SU-DHL-6 (cell line): Measurements from ENCODE around the gene PTPRN2.

ENCODE experiments used
- H2AFZ ChIP-seq: fragments of 200-600 bp; sonication (generic); 2 replicates; pipeline ENCODE4 v1.6.1; 2014; ENCODE audit warnings: low read depth, mild to moderate bottlenecking, moderate library complexity, mixed read lengths, antibody characterized with exemption, low read length; ENCODE audit not compliant: severe bottlenecking
- H3F3A ChIP-seq: fragments of 200-600 bp; shearing (Covaris generic); 2 replicates; pipeline ENCODE4 v1.6.0; 2016; ENCODE audit warnings: antibody characterized with exemption, mild to moderate bottlenecking; ENCODE audit not compliant: insufficient read depth
- H3K27ac ChIP-seq: fragments of 200-600 bp; sonication (generic); 2 replicates; pipeline ENCODE4 v1.5.1; 2016; ENCODE audit warnings: low read depth, mild to moderate bottlenecking, low read length, moderate library complexity, mixed read lengths
- H3K27me3 ChIP-seq: fragments of 200-600 bp; sonication (generic), shearing (Covaris generic); 2 replicates; pipeline ENCODE4 v1.6.0; 2014; ENCODE audit warnings: mild to moderate bottlenecking, low read length
- H3K36me3 ChIP-seq: fragments of 200-600 bp; sonication (generic); 2 replicates; pipeline ENCODE4 v1.6.1; 2014; ENCODE audit warnings: mild to moderate bottlenecking, low read length, mixed read lengths
- H3K4me2 ChIP-seq: fragments of 300-600, 200-600 bp; shearing (Covaris generic), sonication (generic); 2 replicates; pipeline ENCODE4 v1.6.0; 2014; ENCODE audit warnings: low read length, low read depth, mild to moderate bottlenecking; ENCODE audit not compliant: poor library complexity, severe bottlenecking
- H3K4me3 ChIP-seq: fragments of 200-600 bp; sonication (generic); 2 replicates; pipeline ENCODE4 v1.5.1; 2014; ENCODE audit warnings: antibody characterized with exemption, low read length, mild to moderate bottlenecking, mixed read lengths; ENCODE audit not compliant: insufficient read depth, poor library complexity, severe bottlenecking
- H3K79me2 ChIP-seq: fragments of 200-600 bp; sonication (generic); 2 replicates; pipeline ENCODE4 v1.6.1; 2014; ENCODE audit warnings: mild to moderate bottlenecking, low read length, moderate library complexity; ENCODE audit not compliant: insufficient read depth
- H3K9ac ChIP-seq: fragments of 200-600 bp; sonication (generic); 2 replicates; pipeline ENCODE4 v1.7.0; 2014; ENCODE audit warnings: mild to moderate bottlenecking, low read length
- H3K9me2 ChIP-seq: fragments of 200-600 bp; sonication (generic); replicated peaks from 2 replicates; pipeline ENCODE4 v1.6.1; 2014; ENCODE audit warnings: low read length; ENCODE audit not compliant: insufficient read depth
- H3K9me3 ChIP-seq: fragments of 200-600 bp; sonication (generic); 2 replicates; pipeline ENCODE4 v1.6.1; 2014; ENCODE audit warnings: low read length, mixed read lengths; ENCODE audit not compliant: insufficient read depth
- H4K20me1 ChIP-seq: fragments of 200-600 bp; sonication (generic); 2 replicates; pipeline ENCODE4 v1.6.1; 2014; ENCODE audit warnings: low read depth, mild to moderate bottlenecking, antibody characterized with exemption, low read length, moderate library complexity, mixed read lengths
- EZH2phosphoT487 ChIP-seq: fragments of 200-600 bp; sonication (generic), shearing (Covaris generic); conservative IDR thresholded peaks from 2 replicates; pipeline ENCODE4 v1.6.1; 2018; ENCODE audit warnings: mild to moderate bottlenecking, antibody characterized with exemption, low read length, moderate library complexity, mixed read lengths
- TF ChIP-seq, protein P1 (sequence below): fragments of 200-600 bp; sonication (generic); IDR thresholded peaks from one replicate; pipeline ENCODE4 v1.5.1; 2017; ENCODE audit warnings: antibody characterized with exemption, mild to moderate bottlenecking, low read length, moderate library complexity; ENCODE audit not compliant: insufficient read depth, poor library complexity, severe bottlenecking

PTPRN2 gene

DNA sequence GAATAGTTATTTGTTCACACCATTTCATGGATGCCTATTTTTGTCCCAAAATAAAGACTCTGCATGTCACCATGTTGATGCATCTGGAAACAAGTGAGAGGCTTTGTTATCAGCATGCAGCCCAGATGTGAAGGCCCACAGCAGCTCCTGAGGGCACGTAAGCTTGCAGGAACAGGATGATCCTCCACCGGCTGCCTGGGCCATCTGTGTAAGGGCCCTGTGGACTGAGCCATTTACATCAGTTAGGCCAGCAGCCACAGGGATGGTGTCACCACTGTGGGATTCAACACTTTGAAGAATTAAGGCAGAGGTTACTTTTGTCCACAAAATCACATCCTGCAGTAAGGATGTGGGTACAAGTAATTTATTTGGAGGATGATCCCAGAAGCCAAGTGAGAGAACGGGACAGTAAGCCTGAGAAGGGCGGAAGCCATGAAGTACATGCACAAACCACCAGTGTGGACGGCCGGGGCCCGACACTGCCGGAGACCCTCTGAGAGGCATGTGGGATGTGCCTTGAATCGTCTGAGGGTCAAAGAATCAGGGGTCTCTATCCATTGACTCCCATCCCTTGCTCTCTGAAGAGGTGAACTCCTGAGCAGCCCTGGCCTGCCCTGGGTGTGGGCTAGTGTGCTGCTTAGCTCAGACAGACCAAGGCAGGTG lies 641.1 kb downstream of the PTPRN2 start:
- no peak overlapping the region for H3K4me2 ChIP-seq
- no peak overlapping the region for H3K4me3 ChIP-seq
- H2AFZ ChIP-seq, result no peak overlapping the region
- TF ChIP-seq EZH2phosphoT487, result no peak
- TF ChIP-seq, protein P1, sequence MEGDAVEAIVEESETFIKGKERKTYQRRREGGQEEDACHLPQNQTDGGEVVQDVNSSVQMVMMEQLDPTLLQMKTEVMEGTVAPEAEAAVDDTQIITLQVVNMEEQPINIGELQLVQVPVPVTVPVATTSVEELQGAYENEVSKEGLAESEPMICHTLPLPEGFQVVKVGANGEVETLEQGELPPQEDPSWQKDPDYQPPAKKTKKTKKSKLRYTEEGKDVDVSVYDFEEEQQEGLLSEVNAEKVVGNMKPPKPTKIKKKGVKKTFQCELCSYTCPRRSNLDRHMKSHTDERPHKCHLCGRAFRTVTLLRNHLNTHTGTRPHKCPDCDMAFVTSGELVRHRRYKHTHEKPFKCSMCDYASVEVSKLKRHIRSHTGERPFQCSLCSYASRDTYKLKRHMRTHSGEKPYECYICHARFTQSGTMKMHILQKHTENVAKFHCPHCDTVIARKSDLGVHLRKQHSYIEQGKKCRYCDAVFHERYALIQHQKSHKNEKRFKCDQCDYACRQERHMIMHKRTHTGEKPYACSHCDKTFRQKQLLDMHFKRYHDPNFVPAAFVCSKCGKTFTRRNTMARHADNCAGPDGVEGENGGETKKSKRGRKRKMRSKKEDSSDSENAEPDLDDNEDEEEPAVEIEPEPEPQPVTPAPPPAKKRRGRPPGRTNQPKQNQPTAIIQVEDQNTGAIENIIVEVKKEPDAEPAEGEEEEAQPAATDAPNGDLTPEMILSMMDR, result no peak
- no peak overlapping the region for H3K27ac ChIP-seq
- H3K9me3 ChIP-seq, result no peaks in the 10 kb centered on the region
- H3K79me2 ChIP-seq, result no peaks in the 10 kb centered on the region
- H3K36me3 ChIP-seq, result no peaks in the 10 kb centered on the region
- H3K9me2 ChIP-seq, result no peaks in the 10 kb centered on the region
- H3K9ac ChIP-seq, result no peak overlapping the region
- no peaks in the 10 kb centered on the region for H3F3A ChIP-seq
- H4K20me1 ChIP-seq, result no peaks in the 10 kb centered on the region
- H3K27me3 ChIP-seq, result no peaks in the 10 kb centered on the region

DNA sequence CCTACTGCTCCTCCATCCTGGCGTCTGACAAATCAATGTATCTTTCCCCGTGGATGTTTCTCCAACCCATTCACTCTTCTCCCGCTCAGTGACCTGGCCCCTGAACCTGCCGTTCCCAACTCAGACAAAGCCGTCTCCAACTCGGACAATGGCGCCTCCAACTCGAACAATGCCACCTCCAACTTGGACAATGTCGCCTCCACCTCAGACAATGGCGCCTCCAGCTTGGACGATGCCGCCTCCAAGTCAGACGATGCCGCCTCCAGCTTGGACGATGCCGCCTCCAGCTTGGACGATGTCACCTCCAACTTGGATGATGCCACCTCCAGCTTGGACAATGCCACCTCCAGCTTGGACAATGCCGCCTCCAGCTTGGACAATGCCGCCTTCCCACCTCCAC lies 642.2 kb downstream of the PTPRN2 start:
- H4K20me1 ChIP-seq, result no peaks in the 10 kb centered on the region

DNA sequence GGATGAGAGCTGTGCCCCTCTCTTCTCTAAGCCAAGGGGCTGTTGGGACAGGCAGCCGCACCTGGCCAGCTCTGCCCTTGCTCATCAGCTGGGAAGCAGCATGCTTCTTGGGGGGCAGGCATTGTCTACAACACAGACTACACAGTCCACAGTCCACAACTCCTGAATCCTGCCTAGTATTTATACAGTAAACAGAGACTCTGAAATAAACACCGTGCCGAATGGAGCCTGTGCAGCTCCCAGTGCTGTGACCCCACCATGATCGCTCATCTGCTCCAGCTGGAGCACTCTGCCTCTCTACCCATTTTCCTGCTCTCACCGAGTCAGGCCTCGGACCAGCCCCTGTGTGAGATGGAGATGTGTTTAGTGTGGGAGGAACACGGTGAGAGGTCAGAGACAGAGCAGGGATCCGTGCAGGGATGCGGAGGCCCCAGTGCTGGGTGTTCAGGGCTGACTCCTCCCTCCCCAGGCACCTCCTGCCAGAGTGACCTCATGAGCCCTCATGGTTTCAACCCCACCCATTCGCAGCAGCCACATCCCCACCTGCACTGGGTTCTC lies 642.8 kb downstream of the PTPRN2 start:
- Histone ChIP-seq H3K9me3 (no peaks in the 10 kb centered on the region), H3K4me2 (no peak overlapping the region), H2AFZ (no peak overlapping the region), H3K27me3 (no peaks in the 10 kb centered on the region), H4K20me1 (no peaks in the 10 kb centered on the region), H3K36me3 (no peaks in the 10 kb centered on the region), H3K4me3 (no peak overlapping the region), H3K27ac (no peak overlapping the region), H3K79me2 (no peaks in the 10 kb centered on the region), H3F3A (no peaks in the 10 kb centered on the region), H3K9me2 (no peaks in the 10 kb centered on the region), H3K9ac (no peak overlapping the region)
- TF ChIP-seq EZH2phosphoT487, result no peak
- TF ChIP-seq, protein P1, result no peak

More for the DNA sequence above, 642.2 kb downstream of the PTPRN2 start:
- no peak overlapping the region for H2AFZ ChIP-seq
- no peaks in the 10 kb centered on the region for H3K27me3 ChIP-seq
- H3F3A ChIP-seq, result no peaks in the 10 kb centered on the region
- H3K4me3 ChIP-seq, result no peak overlapping the region
- H3K36me3 ChIP-seq, result no peaks in the 10 kb centered on the region
- no peak overlapping the region for H3K9ac ChIP-seq
- H3K79me2 ChIP-seq, result no peaks in the 10 kb centered on the region
- H3K27ac ChIP-seq, result no peak overlapping the region
- no peaks in the 10 kb centered on the region for H3K9me3 ChIP-seq
- no peaks in the 10 kb centered on the region for H3K9me2 ChIP-seq
- H3K4me2 ChIP-seq, result no peak overlapping the region
- TF ChIP-seq, protein P1, result no peak
- TF ChIP-seq EZH2phosphoT487, result no peak
